IPS DF 19.7 (cell line): ENCODE measurements around the gene COLQ.

Experiments
- DNase-seq: peaks from one replicate; pipeline ENCODE4 v3.0.0-alpha.2; 2013; ENCODE audit warnings: low read depth, low spot score

Gene COLQ

GRCh38 chr3:15520804-15521572 lies 518 bp downstream of the COLQ start:
- no peak for DNase-seq

GRCh38 chr3:15520185-15520584 lies 1.3 kb downstream of the COLQ start:
- DNase-seq, result no peak

DNA sequence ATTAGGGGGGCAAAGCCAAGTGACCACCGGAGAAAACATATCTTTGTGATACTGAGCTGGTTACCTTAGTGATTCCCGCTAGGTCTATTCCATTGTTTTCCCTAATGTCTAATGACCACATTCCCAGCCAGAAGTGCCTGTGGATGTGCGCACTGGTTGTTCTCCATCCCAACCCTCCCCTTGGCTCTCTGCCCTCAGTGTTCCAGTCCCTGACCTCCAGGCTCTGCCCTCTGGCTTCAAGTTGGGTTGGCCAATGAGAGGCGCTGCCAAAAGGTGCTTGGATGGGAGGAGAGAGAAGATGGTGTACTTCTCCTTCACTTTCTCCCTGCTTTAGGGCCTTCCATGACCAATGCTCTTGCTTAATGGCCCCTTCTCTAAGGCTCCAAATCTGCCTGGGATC lies 2.4 kb downstream of the COLQ start:
- no peak for DNase-seq

- DNase-seq, result no peak
Observed at GRCh38 chr3:15514663-15515340, 6.7 kb downstream of the COLQ start.

DNA sequence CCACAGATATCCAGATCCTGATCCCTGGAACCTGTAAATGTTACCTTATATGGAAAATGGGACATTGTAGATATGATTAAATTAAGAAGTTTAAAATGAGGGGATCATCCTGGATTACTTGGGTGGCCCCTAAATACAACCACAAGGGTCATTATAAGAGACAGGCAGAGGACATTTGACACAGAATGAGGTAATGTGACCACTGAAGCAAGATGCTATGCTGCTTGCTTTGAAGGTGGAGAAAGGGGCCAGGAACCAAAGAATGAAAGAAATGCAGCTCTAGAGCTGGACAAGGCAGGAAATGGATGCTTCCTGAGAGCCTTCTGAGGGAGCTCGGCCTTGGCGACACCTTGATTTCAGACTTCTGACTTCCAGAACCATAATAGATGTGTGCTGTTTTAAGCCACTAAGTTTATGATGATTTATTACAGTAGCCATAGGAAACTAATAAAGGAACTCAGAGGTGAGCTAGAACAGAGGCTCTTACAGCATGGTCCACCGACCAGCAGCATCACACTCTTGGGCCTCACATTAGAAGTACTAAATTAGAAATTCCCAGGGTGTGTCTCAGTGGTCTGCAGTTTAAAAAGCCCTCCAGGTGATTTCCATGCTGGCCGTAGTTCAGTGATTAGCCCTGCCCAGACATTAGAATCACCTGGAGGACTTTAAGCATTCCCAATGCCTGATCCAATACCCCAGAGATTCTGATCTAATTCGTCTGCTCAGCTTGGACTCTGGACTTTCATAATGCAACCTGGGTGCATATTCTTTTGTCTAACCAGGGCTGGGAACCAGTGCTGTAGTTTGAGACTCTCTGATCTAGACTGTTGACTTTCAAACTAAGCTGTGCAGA lies 7.5 kb downstream of the COLQ start:
- DNase-seq, result no peak

DNA sequence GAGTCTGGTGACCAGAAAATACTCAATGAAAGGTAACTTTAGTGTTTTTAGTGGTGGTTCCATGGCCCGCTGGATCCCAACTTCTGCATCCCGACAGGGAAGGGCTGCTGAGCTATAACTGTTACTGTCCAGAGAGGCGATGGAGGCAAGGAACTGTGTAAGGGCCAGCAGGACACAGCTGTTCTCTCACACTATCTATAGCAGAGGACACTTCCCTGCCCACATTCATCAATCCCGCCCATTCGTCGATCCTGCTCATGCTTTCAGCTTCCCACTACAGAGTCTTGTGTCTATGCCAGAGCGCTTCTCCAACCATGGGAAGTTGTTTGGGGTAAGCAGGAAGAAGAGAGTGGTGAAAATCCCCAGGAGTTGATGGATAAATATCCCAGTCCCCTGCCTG lies 8.4 kb downstream of the COLQ start:
- no peak for DNase-seq

GRCh38 chr3:15512166-15512565 lies 9.3 kb downstream of the COLQ start:
- DNase-seq, result no peak

DNA sequence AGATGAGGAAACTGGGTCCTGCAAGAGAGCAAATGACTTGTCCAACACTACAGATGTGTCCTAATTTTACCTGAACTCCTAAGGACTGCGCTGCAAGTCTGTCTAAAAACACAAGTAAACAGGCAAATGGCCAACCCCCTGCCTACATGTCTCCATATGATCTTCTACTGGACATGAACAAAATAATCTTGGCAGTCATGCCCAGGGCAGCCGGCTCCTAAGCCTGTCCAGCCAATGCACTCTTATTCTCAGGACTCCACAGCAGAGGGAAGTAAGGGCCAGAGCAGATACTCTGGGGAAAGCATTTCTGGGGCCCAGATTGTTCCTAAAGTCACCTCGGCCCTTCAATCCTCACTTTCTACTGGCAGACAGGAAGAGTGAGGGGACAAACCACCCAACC lies 10.3 kb downstream of the COLQ start:
- no peak for DNase-seq

- DNase-seq, result no peak
Observed at GRCh38 chr3:15510493-15510892, 11.0 kb downstream of the COLQ start.

GRCh38 chr3:15506571-15506970 lies 14.9 kb downstream of the COLQ start:
- no peak for DNase-seq

DNA sequence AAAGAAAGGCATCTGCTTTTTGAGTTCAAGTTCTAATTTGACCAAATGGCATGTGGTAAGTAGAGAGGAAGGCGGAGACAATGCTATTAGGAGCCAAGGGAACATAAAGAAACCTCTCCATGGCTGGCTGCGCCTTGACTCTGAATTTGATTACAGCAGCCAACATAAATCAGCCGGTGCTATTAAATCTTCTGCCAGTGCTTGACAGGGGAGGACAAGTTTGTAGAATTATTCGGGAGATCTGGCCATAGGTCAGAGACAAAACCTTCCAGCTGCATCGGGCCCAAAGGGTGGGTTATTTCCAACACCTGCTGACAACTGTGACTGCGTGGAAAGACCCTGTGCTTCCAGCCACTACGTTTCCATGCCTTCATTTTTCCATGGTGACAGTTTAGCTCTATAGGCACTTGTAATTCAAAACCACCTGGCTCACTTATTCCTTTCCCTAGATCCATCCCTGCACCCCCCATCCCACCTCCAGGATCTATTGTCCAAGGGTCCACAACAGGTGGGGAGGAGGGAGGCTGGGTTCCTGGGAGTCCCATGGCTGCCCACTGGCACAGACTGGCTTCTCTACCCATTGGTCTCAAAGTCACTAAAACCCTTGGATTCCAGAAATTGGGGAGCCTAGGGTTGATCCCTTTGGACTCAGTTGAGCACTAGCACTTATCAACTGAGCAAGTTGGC lies 15.9 kb downstream of the COLQ start:
- DNase-seq, result no peak

DNA sequence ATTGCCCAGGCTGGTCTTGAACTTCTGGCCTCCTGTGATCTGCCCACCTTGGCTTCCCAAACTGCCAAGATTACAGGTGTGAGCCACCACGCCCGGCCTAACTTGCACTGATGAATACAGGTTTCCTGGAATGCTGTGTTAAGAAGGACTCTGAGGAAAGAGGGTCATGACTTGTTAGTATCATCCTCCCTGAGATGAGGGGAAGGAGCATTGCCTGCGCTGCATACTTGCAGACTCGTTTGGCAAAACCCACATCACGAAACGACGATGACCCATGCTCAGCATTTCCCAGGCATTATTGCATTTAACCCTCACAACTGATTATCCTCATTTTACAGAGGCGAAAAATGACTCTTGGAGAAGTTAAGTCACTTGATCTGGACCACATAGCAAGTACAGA lies 18.9 kb downstream of the COLQ start:
- DNase-seq, result no peak

DNA sequence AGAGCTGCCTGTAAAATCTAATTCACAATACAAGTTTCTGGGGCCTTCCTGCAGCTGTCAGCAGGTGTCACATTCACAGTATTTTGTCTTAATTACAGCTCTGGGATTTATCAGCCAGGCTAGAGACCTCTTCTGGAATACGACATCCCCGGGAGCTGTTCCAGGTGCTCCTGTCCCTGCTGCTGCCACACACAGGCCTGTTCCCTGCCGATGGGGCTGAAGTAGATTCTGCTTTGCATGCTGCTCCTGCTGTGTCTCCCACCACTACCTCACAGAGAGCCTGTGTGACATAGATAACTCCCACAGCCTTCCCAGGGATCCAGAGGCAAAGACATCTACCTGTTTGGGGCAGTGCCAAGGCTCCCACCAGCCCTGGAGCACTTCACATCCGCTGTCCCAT lies 20.4 kb downstream of the COLQ start:
- no peak for DNase-seq

GRCh38 chr3:15500107-15500724 lies 21.3 kb downstream of the COLQ start:
- DNase-seq, result no peak

DNA sequence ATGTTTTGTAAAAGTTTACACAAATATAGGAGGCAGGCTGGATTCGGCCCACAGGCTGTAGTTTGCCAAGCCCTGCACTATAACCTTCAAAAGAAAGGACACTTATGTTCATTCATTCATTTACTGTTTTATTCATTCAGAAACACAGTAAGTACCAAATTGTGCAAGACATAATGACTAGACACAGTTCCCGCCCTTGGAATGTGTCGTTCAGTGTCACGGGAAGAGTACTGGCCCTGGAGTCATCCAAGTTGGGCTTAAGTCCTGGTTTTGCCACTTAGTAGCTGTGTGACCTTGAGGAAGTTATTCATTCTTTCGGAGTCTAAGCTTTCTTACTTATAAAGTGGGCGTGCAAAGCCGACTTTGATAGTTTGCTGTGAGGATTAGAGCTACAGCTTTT lies 22.0 kb downstream of the COLQ start:
- DNase-seq, result no peak

GRCh38 chr3:15498431-15499214 lies 22.9 kb downstream of the COLQ start:
- no peak for DNase-seq

GRCh38 chr3:15497964-15498363 lies 23.5 kb downstream of the COLQ start:
- DNase-seq, result no peak

DNA sequence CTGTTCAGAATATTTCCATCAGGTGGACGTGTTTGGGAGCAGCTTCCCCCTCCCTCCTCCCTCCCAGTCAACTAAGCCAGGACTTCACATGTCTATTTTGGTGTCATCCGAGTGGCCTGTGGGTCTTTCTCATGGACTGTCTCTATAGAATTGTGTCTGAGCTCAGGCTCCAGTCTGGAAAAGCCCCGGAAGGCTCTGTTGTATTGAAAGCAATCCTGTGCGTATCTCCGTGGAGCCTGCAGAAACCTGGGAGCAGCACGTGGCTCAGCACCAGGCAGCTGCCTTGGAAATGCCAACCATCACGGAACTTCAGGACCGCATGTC lies 25.2 kb downstream of the COLQ start:
- no peak for DNase-seq

- DNase-seq, result no peak
Observed at GRCh38 chr3:15495461-15496340, 25.8 kb downstream of the COLQ start.

DNA sequence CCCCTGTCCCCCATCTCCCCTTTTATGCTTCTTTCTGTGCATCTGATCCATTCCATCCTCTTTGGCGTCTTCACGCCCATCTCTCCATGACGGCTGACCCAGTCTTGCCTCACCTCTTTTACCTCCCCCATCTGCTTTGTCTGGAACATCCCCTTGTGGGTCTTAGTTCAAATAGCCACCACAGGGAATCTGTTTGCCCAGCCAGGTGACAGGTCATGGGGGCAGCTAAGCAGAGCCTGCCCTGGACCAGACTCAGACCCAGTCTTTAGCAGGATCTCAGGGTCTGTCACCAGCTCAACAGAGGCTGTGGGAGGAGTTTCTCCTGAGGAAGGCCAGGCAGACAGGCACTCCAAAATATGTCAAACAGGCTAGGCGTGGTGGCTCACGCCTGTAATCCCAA lies 28.1 kb downstream of the COLQ start:
- no peak for DNase-seq
